Suppressor macrophage (primary cell): ENCODE results near the gene PCK1.
A peak's percentile ranks its signal among the peaks of the same experiment; 100 is the strongest.
"Not testable (repeated sequence)": the region's sequence is repeated elsewhere in the genome, so short reads cannot be mapped to it uniquely, and the experiment has no call there.

Experiments
- DNase-seq, 4 experiments: peaks; one replicate each; pipeline ENCODE4 v3.0.0-alpha.2; 2020 to 2022
- total RNA-seq, 17 experiments: gene quantifications; one replicate each; lab custom pipeline; 2026; ENCODE audit warnings: mixed read lengths in 6 of 17, inconsistent platforms in 3 of 17; lab: John Stamatoyannopoulos, UW

The PCK1 gene
- total RNA-seq: 0 to 2.1 (median 0) reads per million in 17 experiments

DNA sequence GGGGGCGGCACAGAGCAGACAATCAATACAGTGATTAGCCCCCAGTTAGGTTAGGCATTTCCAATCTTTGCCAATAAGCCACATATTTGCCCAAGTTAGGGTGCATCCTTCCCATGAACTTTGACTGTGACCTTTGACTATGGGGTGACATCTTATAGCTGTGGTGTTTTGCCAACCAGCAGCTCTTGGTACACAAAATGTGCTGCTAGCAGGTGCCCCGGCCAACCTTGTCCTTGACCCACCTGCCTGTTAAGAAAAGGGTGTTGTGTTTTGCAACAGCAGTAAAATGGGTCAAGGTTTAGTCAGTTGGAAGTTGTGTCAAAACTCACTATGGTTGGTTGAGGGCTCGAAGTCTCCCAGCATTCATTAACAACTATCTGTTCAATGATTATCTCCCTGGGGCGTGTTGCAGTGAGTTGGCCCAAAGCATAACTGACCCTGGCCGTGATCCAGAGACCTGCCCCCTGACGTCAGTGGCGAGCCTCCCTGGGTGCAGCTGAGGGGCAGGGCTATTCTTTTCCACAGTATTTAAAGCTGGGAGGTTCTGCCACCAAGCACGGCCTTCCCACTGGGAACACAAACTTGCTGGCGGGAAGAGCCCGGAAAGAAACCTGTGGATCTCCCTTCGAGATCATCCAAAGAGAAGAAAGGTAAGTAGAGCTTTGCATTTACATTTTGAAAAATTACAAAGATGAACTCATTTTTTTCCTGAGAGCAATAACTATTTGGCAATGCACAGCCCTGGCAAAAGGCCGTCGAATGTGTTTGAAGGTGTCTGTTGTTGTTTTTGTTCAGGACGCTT lies at the start of gene PCK1:
TSS of gene PCK1 (plus strand) at position 557 of the 802 bp plus-strand sequence. CDS start 302 bp downstream, outside the sequence.
- no peak for DNase-seq

DNA sequence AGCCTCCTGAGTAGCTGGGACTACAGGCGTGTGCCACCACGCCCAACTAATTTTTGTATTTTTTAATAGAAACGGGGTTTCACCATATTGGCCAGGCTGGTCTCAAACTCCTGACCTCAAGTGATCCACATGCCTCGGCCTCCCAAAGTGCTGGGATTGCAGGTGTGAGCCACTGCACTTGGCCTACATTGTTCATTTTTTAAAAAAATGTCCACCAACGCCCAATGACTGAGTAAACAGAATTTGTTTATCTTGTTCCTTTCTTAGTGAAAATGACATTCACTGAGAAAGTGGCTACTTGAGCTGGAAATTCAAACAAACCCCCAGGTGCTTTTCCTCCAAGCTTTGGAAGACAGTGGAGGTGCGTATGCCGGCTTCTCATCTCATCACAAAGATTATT lies 49.2 kb upstream of the PCK1 start:
- not testable (repeated sequence) for DNase-seq

DNA sequence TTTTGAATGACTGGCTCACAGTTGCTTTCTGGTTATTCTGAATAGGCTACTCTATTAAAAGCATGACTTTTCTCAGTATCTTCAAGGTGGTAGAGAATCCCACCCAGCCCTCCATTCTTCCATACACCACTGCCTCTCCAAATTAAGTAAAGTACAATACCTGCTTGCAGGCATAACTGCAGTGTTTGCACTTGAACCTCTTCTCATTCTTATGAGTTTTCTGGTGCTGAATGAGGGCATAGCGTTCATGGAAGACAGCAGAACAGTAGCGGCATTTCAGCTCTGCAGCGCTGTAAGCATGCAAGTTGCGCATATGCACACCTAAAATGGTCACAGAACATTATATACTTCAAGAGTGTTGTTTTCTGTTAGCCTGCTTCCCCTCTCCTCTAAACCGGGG lies 48.5 kb upstream of the PCK1 start:
- no peak for DNase-seq

GRCh38 chr20:57513199-57513598 lies 47.7 kb upstream of the PCK1 start:
- peak in 3 of 4 experiments; percentile 15 to 41 (median 28) for DNase-seq

GRCh38 chr20:57514273-57514751 lies 46.6 kb upstream of the PCK1 start:
- peak; percentile 78 to 87 (median 83) for DNase-seq

- DNase-seq: no peak
These were observed 43.0 kb upstream of the PCK1 start for GRCh38 chr20:57517904-57518303.

- no peak for DNase-seq
These were observed 38.4 kb upstream of the PCK1 start for GRCh38 chr20:57522380-57523140.

DNA sequence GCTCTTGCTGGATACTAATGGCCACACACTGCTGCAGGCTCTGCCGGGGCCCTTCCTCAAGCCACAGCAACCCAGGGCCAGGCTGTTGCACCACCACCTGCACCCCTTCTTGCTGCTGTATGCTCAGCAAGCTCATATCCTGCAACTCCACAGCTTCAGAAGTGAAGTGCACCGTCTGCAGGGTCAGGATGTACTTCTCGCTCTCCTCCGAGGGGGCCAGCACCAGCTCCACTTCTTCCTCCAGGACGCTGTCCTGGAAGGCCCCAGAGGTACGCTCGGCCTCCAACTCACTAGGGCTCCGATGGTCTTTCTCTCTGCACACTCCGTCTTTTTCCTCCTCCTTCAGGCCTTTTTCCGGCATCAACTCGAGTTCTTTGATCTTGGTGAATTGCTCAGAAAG lies 37.1 kb upstream of the PCK1 start:
- DNase-seq: no peak

DNA sequence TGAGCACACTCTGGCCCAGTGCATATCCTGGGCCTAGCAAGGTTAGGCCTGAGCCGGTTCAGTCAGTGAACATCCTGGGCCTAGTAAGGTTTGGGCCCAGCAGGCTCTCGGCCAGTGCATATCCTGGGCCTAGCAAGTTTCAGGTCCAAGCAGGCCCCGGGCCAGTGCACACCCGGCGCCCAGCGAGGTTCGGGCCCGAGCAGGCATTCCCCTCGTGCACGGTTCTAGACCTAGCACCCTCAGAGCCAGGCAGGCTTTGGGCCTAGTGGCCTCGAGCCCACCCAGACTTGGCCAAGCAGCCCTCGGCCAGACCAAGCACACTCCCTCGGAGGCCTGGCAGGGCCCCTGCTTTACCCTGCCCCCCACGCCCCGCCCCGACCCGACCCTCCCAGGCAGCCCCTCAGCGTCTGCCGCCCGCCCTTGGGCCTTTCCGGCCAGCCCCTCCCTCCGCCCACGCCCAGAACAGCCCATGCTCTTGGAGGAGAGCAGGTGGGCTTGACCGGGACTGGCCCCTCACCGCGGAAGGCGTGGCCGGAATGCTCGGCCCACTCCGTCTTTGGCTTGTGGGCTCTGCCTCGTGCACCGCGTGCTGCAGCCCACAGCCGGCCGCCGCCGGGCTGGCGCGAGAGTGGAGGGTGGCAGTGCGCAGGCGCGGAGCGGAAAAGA lies 36.3 kb upstream of the PCK1 start, which contains the start of gene CTCFL:
TSS of gene CTCFL (minus strand) at position 630 of the 666 bp plus-strand sequence. CDS start 935 bp downstream, outside the sequence.
- no peak for DNase-seq

DNA sequence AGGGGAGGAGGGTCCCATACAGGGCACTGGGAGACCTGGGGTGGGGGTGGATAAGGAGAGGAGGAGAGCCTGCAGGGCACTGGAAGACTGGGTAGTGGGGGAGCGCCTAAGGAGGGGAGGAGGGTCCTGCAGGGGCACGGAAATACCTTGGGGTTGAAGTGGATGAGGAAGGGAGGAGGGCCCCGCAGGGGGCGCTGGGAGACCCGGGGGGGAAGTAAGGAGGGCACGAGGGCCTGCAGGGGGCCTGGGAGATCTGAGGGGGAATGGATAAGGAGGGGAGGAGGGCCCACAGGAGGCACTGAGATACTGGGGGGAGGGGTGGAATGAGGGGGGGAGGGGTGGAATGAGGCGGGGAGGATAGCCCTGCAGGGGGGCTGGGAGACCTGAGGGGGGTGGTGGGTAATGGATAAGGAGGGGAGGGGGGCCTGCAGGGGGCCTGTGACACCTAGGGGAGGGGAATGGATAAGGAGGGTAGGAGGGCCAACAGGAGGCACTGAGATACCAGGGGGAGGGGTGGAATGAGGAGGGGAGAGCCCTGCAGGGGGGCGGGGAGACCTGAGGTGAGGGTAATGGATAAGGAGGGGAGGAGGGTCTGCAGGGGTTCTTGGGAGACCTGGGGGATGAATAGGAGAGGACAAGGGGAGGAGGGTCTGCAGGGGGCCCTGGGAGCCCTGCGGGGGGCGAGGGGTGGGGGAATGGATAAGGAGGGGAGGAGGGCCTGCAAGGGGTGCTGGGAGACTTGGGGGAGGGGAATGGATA lies 35.4 kb upstream of the PCK1 start:
- DNase-seq: no peak

DNA sequence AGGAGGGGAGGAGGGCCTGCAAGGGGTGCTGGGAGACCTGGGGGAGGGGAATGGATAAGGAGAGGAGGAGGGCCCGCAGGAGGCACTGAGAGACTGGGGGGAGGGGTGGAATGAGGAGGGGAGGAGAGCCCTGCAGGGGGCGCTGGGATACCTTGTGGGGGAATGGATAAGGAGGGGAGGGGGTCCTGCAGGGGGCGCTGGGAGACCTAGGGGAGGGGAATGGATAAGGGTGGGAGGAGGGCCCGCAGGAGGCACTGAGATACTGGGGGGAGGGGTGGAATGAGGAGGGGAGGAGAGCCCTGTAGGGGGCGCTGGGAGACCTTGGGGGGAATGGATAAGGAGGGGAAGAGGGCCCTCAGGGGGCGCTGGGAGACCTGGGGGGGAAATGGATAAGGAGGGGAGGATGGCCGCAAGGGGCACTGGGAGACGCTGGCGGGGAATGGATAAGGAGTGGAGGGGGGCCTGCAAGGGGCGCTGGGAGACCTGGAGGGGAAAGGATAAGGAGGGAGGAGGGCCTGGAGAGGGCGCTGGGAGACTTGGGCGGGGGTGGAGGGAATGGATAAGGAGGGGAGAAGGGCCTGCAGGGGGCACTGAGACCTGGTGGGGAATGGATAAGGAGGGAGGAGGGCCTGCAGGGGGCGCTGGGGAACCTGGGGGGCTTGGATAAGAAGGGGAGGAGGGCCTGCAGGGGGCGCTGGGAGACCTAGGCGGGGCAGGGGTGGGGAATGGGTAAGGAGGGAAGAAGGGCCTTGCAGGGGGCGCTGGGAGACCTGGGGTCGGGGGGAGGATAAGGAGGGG lies 34.6 kb upstream of the PCK1 start:
- peak in 1 of 4 experiments; percentile 32 for DNase-seq

- no peak for DNase-seq
These were observed 33.9 kb upstream of the PCK1 start for GRCh38 chr20:57526885-57527460.

DNA sequence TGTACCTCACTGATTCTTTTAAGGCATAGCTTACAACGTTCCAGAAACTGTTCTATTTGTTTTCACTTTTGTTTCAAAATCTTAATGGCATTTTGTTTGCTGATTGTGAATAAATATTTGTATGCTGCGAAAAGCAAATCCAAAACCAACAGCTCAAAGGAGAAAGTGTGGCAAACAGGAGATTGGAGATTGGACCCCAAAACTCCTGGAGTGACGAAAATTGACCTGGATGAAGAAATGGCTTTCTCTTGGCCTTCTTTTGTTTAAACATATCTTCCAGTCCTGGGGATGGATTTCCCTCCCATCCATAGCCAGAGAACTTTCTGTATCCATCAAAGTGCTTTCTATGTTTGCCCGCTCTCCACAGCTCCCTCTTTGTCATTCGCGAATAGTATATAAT lies 33.2 kb upstream of the PCK1 start:
- no peak for DNase-seq

DNA sequence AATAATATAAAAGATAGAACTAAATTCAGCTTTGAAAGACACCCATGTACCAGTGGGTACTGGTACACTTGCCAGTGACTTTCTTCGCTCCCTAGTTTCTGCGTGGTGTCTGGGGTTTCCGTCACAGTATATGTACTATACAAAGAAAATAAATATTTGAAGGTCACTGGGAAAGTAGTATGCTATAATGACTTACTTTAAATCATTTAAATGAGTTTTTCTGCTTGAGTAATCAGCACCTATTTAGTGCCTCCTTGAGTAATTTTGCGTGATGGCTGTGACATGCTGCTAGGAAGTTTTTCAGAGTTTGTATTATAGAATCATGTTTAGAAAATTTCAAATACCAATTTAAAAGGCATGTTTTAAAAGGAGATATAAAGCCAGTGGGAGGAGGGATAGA lies 32.8 kb upstream of the PCK1 start:
- no peak for DNase-seq

GRCh38 chr20:57529160-57529585 lies 31.7 kb upstream of the PCK1 start:
- no peak for DNase-seq

- DNase-seq: no peak
These were observed 31.1 kb upstream of the PCK1 start for GRCh38 chr20:57529810-57530209.

GRCh38 chr20:57530327-57530981 lies 30.5 kb upstream of the PCK1 start:
- DNase-seq: no peak

- no peak for DNase-seq
These were observed 28.8 kb upstream of the PCK1 start for GRCh38 chr20:57532104-57532503.

DNA sequence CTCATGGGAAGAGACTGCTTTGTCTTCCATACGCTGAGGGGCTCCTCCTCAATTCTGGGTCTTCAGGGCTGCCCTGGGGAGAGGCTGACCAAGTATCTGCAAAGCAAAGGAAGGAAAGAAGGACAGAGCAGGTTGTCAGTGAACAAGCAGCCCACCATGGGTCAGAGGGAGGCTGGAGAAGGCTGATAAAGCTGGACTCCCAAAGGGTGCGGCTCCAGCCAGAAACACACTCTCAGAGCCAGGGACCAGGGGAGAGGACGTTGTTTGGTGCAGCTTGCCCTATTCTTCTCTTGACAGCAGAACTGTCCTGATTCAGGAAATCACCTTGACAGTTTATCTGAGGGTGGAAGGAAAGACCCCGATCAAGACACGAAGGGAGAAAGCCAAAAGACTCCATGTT lies 25.6 kb upstream of the PCK1 start:
- no peak for DNase-seq

GRCh38 chr20:57536120-57536708 lies 24.7 kb upstream of the PCK1 start:
- no peak for DNase-seq
